ENCODE measurements around the gene KCNRG.
A peak's percentile ranks its signal among the peaks of the same experiment; 100 is the strongest.

KCNRG gene

GRCh38 chr13:49993666-49994065 is 21.6 kb upstream of the KCNRG start:
- Histone ChIP-seq H3K9me3 (ENCODE audit: control insufficient read depth in 1 of 2, low read length in 2 of 2) (no peaks in the 10 kb centered on the region), H3K27me3 (ENCODE audit: low read depth, low read length) (no peaks in the 10 kb centered on the region), H3K4me1 (ENCODE audit: control insufficient read depth in 1 of 2, insufficient read depth in 2 of 2, low read length in 2 of 2) (peaks cover 10 to 13% of the 10 kb centered on the region in 2 donors), H3K4me3 (ENCODE audit: low read depth in 1 of 2, low read length in 2 of 2) (no peak overlapping the region), H3K27ac (ENCODE audit: low read length) (no peak overlapping the region), H3K36me3 (ENCODE audit: control insufficient read depth in 1 of 2, insufficient read depth in 2 of 2, low read length in 2 of 2) (peaks cover 0 to 4% of the 10 kb centered on the region in 2 donors)

DNA sequence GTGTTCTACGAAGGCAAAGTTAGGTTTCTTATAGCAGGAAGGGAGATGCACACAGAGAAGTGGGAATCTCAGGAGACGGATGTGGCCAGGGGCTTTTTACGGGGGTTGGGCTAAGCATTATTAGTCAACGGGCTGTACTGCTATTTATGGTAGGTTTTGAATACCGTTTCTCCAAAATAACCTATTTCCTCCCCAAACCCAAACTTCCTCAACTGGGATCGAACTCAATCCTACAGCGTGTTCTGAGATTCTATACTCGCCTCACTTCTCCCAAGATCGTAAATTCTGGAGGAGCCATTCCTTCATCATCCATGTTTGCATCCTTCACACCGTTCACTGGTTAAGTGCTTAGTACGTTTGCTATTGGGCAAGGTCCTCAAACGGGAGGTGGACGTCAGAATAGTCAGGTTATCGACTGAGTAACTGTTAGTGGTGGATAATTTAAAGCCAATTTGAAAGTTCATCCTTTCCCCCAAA is 19.6 kb upstream of the KCNRG start:
- Histone ChIP-seq H3K4me3 (ENCODE audit: low read depth in 1 of 2, low read length in 2 of 2) (peak overlapping the region; percentile 72 to 78), H3K4me1 (ENCODE audit: control insufficient read depth in 1 of 2, insufficient read depth in 2 of 2, low read length in 2 of 2) (peaks cover 15 to 31% of the 10 kb centered on the region in 2 donors), H3K9me3 (ENCODE audit: control insufficient read depth in 1 of 2, low read length in 2 of 2) (no peaks in the 10 kb centered on the region), H3K36me3 (ENCODE audit: control insufficient read depth in 1 of 2, insufficient read depth in 2 of 2, low read length in 2 of 2) (peaks cover 0 to 12% of the 10 kb centered on the region in 2 donors), H3K27me3 (ENCODE audit: low read depth, low read length) (no peaks in the 10 kb centered on the region), H3K27ac (ENCODE audit: low read length) (peak overlapping the region; percentile 84)

DNA sequence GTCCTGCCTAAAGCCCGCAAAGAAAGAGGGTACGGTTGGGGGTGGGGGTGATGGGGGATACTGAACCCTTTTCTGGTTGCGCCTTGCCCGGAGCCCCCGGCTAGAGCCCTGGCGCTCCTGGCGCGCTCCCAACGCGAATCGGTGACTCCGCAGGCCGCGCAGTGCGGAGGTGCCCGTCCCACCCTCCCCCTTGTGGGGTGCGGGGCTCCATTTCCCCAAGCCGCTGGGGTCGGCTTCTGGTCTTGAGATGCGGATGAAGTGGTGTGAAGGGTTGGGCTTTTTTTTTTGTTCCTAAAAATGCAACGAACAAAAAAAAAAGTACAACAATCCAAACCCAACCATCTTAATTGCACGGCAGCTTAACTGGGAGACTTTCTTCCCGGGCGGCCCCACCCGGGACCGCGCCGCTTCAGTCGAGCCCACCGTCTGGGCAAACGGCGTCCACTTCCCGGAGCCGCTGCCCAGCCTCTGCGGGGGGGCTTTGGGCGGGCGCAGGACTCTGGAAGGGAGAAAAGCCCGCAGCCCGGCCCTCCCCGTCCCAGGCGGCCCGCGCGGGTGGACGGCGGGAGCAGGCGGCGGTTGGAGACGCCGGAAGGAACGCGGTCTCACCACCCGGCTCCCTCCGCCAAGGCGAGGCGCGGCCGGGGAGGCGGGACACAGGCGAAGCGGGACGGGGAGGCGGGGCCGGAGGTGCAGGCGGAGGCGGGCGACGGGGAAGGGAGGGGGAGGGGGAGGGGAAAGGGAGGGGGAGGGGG is 18.9 kb upstream of the KCNRG start:
- peak overlapping the region; percentile 84 for H3K27ac ChIP-seq (ENCODE audit: low read length)
- no peaks in the 10 kb centered on the region for H3K27me3 ChIP-seq (ENCODE audit: low read depth, low read length)
- peaks cover 15 to 33% of the 10 kb centered on the region in 2 donors for H3K4me1 ChIP-seq (ENCODE audit: control insufficient read depth in 1 of 2, insufficient read depth in 2 of 2, low read length in 2 of 2)
- H3K36me3 ChIP-seq (ENCODE audit: control insufficient read depth in 1 of 2, insufficient read depth in 2 of 2, low read length in 2 of 2): peaks cover 0 to 12% of the 10 kb centered on the region in 2 donors
- H3K4me3 ChIP-seq (ENCODE audit: low read depth in 1 of 2, low read length in 2 of 2): peak overlapping the region; percentile 72 to 78
- H3K9me3 ChIP-seq (ENCODE audit: control insufficient read depth in 1 of 2, low read length in 2 of 2): no peaks in the 10 kb centered on the region

DNA sequence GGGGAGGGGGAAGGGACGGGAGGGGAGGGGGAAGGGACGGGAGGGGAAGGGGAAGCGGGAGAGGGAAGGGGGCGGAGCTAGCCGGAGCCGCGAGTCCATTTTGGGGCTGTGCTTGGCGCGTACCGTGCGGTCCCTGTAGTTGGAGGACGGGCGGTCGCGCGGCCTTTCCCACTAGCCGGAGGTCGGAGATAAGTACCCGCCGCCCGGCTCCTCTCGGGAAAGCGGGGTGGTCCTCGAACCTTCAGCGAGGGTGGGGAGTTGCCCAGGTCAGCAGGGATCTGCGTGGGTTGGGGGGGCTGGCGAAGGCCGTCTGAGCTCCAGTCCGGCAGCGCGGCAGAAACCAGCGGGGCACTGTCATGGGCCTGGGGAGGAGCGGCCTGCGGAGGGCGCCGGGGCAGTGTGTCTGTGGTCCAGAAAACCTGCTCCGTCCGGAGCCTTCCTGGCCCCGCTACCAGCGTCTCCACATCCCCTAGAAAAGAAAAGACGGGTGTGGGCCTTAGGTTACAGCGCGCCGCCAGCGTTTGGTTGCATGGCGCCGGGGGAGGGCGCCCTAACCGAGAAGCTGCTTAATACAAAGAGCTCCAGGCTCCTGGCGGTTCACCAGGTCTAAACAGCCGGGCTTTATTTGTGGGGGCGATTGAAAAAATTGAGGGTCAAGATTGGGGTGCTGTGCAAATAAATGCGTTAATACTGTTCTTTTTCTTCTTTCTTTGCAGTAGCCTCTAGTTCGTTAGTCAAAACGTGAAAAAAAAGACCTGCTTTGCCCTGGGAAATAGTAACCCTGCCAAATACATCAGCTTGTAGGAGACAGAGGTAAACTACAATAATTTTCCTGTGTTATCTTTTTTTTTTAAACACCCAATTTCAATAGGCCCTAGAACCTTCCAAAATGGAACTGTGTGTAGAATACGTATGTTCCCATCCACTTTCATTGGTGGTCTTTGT is 18.0 kb upstream of the KCNRG start, which contains the start of gene TRIM13:
TRIM13 (plus strand) TSS at position 92 of the 945 bp plus-strand sequence. CDS start 14,899 bp downstream, outside the sequence.
- Histone ChIP-seq H3K4me3 (ENCODE audit: low read depth in 1 of 2, low read length in 2 of 2) (peak within 1 kb of the TSS; percentile 79 to 93), H3K4me1 (ENCODE audit: control insufficient read depth in 1 of 2, insufficient read depth in 2 of 2, low read length in 2 of 2) (peaks cover 15 to 33% of the 10 kb centered on the region in 2 donors), H3K9me3 (ENCODE audit: control insufficient read depth in 1 of 2, low read length in 2 of 2) (no peaks in the 10 kb centered on the region), H3K36me3 (ENCODE audit: control insufficient read depth in 1 of 2, insufficient read depth in 2 of 2, low read length in 2 of 2) (peaks cover 0 to 12% of the 10 kb centered on the region in 2 donors), H3K27ac (ENCODE audit: low read length) (peak within 1 kb of the TSS; percentile 91), H3K27me3 (ENCODE audit: low read depth, low read length) (no peaks in the 10 kb centered on the region)

DNA sequence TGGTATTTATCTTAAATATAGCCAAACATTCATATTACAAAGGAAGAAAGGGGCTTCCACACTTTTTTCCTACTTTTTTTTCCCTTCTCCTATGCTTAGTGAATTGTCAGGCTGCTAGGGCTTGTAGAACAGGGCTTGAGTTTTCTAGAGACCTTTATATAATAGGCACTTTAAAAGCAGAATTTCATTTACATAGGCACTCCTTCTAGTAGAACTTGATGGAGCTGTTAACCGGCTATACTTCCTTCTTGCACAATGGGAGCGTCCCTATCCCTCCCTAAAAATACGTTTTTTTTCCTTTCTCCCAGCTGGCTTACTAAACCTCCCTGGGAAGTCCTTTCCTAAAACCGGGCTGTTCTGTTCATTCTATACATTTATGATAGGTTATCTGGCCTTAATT is 17.3 kb upstream of the KCNRG start:
- H3K27ac ChIP-seq (ENCODE audit: low read length): peak overlapping the region; percentile 91
- H3K9me3 ChIP-seq (ENCODE audit: control insufficient read depth in 1 of 2, low read length in 2 of 2): no peaks in the 10 kb centered on the region
- peaks cover 15 to 40% of the 10 kb centered on the region in 2 donors for H3K4me1 ChIP-seq (ENCODE audit: control insufficient read depth in 1 of 2, insufficient read depth in 2 of 2, low read length in 2 of 2)
- peak overlapping the region; percentile 79 to 93 for H3K4me3 ChIP-seq (ENCODE audit: low read depth in 1 of 2, low read length in 2 of 2)
- peaks cover 0 to 12% of the 10 kb centered on the region in 2 donors for H3K36me3 ChIP-seq (ENCODE audit: control insufficient read depth in 1 of 2, insufficient read depth in 2 of 2, low read length in 2 of 2)
- no peaks in the 10 kb centered on the region for H3K27me3 ChIP-seq (ENCODE audit: low read depth, low read length)

GRCh38 chr13:49998714-49999624 is 16.3 kb upstream of the KCNRG start:
- Histone ChIP-seq H3K27me3 (ENCODE audit: low read depth, low read length) (no peaks in the 10 kb centered on the region), H3K27ac (ENCODE audit: low read length) (peak overlapping the region; percentile 91), H3K9me3 (ENCODE audit: control insufficient read depth in 1 of 2, low read length in 2 of 2) (no peaks in the 10 kb centered on the region), H3K36me3 (ENCODE audit: control insufficient read depth in 1 of 2, insufficient read depth in 2 of 2, low read length in 2 of 2) (peaks cover 0 to 14% of the 10 kb centered on the region in 2 donors), H3K4me1 (ENCODE audit: control insufficient read depth in 1 of 2, insufficient read depth in 2 of 2, low read length in 2 of 2) (peaks cover 15 to 50% of the 10 kb centered on the region in 2 donors), H3K4me3 (ENCODE audit: low read depth in 1 of 2, low read length in 2 of 2) (peak overlapping the region in 1 of 2 donors; percentile 79)

GRCh38 chr13:50001287-50001686 is 14.0 kb upstream of the KCNRG start:
- no peaks in the 10 kb centered on the region for H3K9me3 ChIP-seq (ENCODE audit: control insufficient read depth in 1 of 2, low read length in 2 of 2)
- H3K4me1 ChIP-seq (ENCODE audit: control insufficient read depth in 1 of 2, insufficient read depth in 2 of 2, low read length in 2 of 2): peaks cover 10 to 57% of the 10 kb centered on the region in 2 donors
- peaks cover 0 to 17% of the 10 kb centered on the region in 2 donors for H3K36me3 ChIP-seq (ENCODE audit: control insufficient read depth in 1 of 2, insufficient read depth in 2 of 2, low read length in 2 of 2)
- no peak overlapping the region for H3K27ac ChIP-seq (ENCODE audit: low read length)
- no peak overlapping the region for H3K4me3 ChIP-seq (ENCODE audit: low read depth in 1 of 2, low read length in 2 of 2)
- no peaks in the 10 kb centered on the region for H3K27me3 ChIP-seq (ENCODE audit: low read depth, low read length)

DNA sequence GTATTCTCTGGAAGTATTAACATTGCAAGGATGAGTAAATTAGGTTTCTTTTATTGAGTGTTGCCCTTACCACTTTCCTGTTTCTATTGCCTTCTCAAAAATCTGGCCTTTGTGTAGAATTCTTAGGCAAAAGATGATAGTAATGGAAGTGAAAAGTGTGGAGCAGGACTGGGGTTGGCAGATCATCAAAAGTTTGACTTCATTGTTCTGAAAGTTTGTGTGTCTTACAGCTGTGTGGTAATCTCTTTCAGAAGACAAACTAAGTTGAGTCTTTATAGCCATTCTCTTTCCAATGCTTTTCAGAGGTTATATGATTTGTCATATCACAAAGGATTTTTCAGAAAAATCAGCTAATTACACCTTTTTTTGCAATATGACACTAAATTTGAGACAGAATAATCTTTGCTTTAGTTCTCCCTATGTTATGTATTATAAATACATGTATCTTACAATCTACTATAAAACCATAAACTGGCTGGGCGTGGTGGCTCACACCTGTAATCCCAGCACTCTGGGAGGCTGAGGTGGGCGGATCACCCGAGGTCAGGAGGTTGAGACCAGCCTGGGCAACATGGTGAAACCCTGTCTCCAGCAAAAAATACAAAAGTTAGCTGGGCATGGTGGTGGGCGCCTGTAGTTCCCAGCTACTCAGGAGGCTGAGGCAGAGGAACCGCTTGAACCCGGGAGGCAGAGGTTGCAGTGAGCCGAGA is 8.7 kb upstream of the KCNRG start:
- Histone ChIP-seq H3K4me1 (ENCODE audit: control insufficient read depth in 1 of 2, insufficient read depth in 2 of 2, low read length in 2 of 2) (peaks cover 5 to 29% of the 10 kb centered on the region in 2 donors), H3K4me3 (ENCODE audit: low read depth in 1 of 2, low read length in 2 of 2) (no peak overlapping the region), H3K36me3 (ENCODE audit: control insufficient read depth in 1 of 2, insufficient read depth in 2 of 2, low read length in 2 of 2) (peaks cover 8 to 10% of the 10 kb centered on the region in 2 donors), H3K9me3 (ENCODE audit: control insufficient read depth in 1 of 2, low read length in 2 of 2) (no peaks in the 10 kb centered on the region), H3K27ac (ENCODE audit: low read length) (no peak overlapping the region), H3K27me3 (ENCODE audit: low read depth, low read length) (no peaks in the 10 kb centered on the region)

DNA sequence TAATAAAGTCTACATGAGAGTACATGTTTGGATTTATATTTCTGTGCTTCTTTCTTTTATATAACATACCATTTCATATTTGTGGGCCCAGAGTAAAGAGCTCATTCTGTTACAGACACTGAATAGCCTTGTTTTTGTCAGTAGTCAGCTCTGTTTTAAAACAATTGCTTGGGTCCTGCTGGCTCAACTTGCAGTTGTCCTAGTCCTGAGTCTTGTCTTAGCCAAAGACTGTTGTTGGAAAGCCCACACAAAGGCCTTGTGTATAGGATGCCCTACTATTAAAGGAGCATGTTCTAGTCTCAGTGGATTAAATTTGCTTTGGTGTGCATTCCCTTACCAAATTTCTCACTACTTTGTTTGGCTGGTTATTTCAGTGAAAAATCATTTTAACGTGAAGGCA is 3.8 kb upstream of the KCNRG start:
- Histone ChIP-seq H3K4me1 (ENCODE audit: control insufficient read depth in 1 of 2, insufficient read depth in 2 of 2, low read length in 2 of 2) (peaks cover 6 to 12% of the 10 kb centered on the region in 2 donors), H3K27ac (ENCODE audit: low read length) (no peak overlapping the region), H3K27me3 (ENCODE audit: low read depth, low read length) (no peaks in the 10 kb centered on the region), H3K9me3 (ENCODE audit: control insufficient read depth in 1 of 2, low read length in 2 of 2) (no peaks in the 10 kb centered on the region), H3K4me3 (ENCODE audit: low read depth in 1 of 2, low read length in 2 of 2) (no peak overlapping the region), H3K36me3 (ENCODE audit: control insufficient read depth in 1 of 2, insufficient read depth in 2 of 2, low read length in 2 of 2) (peaks cover 19 to 24% of the 10 kb centered on the region in 2 donors)

Measured in muscle layer of duodenum (tissue), 2 donors.